GM19351 (cell line): ENCODE results near the gene PHTF2.
A peak's percentile ranks its signal among the peaks of the same experiment; 100 is the strongest.
"Not testable (repeated sequence)": the region's sequence is repeated elsewhere in the genome, so short reads cannot be mapped to it uniquely, and the experiment has no call there.

ENCODE experiments used
- ATAC-seq: cut with Tn5 transposase; IDR thresholded peaks from one replicate; pipeline ENCODE4 v1.9.1; 2021; ENCODE audit warnings: mild to moderate bottlenecking, moderate library complexity; ENCODE audit not compliant: unreplicated experiment

Gene PHTF2

DNA sequence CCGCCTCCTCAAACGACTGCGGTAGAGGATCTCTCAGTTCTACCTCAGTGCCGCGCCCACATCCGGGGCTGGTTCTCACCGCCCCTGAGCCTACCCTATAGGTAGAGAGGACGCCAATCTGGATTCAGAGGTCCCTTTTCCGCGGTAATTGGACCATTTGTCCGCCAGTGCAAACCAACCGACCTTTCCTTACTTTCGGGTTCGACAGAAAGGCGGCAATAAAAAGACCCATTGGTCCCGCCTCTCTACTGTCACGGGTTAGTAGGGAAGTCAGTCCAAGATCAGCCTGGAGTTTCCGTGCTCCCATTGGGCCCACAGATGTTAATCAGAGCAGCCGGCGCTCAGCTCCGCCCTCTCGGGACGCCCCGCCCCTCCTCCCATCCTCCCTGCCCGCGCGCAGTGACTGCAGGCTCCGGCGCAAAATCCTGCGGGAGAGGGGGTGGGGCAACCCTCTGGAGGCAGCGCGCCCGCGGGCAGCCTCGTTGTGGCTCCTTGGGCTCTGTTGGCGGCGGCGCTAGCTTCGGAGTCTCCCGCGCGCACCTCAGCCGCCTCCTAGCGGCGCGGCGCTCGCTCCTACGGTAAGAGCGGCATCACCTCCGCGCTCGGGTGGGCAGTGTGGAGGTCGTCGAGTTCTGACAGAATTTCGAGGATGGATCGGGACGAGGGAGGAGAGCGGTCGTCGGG is at the start of gene PHTF2, which contains the start of gene TMEM60:
PHTF2 (plus strand) TSS at position 380 of the 684 bp plus-strand sequence.
TMEM60 (minus strand) TSS at position 41 of the 684 bp plus-strand sequence. CDS start 4,061 bp downstream, outside the sequence.
- peak; percentile 85 for ATAC-seq

DNA sequence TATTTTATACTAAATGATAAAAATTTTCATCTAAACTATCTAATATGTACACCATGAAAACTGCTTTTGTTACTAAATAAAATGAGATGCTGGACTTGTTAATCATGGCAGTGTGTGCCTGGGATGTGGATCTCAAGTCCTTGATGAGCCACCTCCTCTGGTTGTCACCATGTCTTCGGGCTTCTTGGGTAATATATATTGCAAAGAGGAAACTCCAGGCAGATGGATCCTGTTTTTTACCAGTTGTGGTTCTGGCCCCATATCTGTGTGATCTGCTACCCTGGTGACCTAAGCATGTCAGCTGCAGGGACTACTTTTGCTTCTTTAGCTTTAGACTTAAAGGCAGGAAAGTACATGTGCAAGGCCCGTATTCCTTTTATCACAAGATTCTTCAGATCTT is 46.6 kb upstream of the PHTF2 start:
- no peak for ATAC-seq

DNA sequence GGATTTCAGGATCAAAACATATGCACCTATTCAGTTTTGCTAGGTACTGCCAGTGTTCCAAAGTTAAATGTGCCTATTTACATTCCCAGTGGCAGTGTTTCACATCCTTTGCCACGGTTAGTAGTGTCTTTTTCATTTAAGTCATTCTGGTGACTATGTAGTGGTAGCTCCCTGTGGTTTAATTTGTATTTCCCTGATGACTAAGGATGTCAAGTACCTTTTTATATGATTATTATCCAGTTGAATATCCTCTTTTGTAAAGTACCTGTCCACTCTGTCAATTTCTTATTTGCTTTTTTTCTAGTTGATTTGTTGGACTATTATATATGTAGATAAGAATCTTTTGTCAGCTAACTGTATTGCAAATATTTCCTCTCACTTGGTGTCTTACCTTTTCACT is 45.4 kb upstream of the PHTF2 start:
- no peak for ATAC-seq

DNA sequence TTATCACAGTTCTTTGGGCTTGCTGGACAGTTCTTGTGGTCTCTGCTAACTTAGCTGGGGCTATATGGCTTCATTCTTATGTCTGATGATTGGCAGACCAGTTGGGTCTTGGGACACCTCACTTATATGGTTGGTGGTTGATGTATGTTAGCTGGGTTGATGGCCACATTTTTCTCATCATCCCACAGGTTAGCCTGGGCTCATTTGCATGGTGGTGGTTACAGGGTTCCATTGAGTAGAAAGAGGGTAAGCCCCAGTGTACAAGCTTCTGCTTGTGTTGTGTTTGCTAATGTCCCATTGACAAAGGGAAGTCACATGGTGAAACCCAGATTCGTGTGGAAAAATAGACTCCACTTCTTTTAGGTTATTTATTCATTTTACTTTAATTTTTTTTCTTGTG is 41.0 kb upstream of the PHTF2 start:
- ATAC-seq: peak; percentile 97

DNA sequence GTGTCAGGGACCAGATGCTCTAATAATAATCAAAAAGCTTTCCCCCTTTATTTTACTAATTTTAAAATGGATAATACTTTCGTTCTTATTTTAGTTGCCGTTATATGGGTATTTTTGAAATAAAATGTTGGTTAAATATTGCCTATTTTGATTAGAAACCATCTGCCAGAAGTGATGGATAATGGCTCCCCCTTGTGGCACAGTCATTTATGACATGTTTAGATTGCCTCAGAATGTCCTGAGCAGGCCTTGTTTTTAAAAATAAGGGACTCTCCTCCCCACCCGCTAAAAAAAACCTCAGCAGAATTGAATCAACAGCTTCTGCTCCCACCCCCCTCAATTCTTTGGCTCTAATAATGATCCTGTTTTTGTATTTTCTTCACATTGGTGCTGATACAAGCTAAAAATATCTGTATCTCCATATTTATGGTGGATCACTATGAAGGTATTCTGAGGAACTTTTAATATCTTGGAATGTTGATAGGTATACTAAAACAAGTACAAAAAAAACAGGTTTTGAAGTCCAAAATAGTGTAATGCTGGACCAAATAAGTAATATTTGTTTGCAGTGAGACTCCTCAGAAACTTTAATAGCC is 39.2 kb upstream of the PHTF2 start:
- no peak for ATAC-seq

DNA sequence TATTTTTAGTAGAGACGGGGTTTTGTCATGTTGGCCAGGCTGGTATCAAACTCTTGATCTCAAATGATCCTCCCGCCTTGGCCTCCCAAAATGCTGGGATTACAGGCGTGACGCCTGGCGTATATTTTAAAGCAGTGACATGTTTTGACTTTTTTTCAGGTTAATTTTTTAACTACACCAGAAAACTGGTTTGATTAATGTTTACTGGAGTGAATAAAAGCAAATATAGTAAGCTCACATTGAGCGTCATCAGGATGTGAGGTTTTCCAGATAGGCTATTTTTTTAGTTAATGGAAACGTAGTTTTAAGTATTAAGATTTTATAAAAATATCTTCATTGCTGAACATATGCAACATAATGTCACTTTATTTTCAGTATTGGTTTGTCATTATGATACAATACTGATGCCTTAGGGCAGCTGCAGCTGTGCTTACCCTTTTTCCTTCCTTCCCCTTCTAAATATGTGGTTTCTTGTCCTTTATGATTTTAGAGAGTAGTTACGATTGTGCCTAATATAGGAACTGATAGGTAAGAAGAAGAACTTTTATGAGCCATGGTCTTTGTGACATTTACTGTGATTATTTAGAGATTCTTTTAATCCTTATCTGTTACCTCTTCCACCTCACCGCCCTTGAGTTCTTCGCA is 37.6 kb upstream of the PHTF2 start:
- ATAC-seq: no peak

DNA sequence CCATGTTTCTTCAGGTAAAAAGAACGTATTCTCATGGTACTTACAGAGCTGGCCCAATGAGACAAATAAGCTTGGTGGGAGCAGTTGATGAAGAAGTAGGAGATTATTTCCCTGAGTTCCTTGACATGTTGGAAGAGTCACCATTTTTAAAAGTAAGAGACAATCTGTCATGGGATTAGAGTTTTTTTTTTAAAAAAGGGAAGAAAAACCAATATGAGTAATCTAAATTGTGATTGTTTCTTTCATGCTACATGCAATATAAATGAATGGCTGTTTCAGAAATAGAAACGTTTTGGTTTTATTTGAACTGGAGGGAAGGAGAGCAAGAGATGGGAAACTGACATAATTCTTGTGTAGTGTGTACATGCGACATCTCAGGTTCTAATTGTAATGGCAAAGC is 33.1 kb upstream of the PHTF2 start:
- no peak for ATAC-seq

DNA sequence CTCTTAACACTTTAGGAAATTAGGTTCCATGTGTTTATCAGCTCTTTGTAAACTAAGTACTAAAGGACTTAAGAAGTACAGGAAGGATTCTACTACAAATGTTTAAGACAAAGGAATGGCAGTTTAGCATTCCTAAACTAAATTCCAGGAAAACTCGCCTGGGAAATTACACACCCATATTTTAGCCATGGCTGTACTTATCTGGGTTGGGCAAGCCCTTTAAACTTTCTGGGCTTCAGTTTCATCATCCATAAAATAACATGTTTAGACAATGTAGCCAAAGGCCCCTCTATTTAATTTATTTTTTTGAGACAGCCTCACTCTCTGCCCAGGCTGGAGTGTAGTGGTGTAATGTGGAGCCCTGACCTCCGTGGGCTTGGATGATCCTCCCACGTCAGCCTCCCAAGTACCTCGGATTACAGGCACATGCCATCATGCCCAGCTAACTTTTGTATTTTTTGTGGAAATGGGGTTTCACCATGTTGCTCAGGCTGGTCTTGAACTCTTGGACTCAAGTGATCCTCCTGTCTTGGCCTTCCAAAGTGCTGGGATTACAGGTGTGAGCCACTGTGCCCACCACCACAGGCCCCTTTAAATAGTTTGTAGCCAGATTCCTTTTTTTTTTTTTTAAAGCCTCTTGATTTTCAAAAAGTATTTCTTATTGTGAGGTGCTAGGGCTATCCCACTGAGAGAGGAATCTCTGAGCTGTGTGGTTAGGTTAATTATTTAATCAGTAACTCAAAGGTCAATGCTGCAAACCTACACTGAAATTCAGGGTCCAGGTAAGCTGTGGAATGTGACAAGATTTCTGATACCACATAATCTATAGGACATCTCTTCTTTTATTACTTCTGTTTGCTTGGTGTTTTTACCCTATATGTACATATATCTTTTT is 32.4 kb upstream of the PHTF2 start:
- ATAC-seq: no peak

DNA sequence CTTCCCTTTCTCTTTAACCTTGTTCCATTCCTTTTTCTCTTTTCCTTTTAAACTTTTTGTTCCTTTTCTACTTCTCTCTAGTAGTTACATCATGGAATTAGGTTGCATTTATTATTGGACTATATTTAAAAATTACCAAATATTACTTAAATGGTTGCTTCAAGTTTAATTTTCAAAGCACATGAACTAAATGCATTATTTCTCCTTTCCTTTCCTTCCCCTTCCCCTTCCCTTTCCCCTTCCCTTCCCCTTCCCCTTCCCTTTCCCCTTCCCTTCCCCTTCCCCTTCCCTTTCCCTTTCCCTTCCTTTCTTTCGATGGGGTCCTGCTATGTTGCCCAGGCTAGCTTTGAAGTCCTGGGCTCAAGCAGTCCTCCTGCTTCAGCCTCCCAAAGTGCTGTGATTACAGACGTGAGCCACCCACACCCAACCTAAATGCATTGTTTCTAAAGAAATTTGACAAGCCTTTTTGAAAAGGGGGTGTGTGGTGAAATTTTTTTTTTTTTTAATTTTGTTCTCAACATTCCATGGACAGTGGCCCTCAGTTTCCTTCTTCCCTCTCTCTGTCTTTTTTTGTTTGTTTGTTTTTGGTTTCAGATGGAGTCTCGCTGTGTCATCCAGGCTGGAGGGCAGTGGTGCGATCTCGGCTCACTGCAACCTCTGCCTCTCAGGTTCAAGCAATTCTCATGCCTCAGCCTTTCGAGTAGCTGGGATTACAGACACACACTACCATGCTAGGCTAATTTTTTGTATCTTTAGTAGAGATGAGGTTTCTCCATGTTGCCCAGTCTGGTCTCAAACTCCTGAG is 31.6 kb upstream of the PHTF2 start:
- ATAC-seq: no peak

DNA sequence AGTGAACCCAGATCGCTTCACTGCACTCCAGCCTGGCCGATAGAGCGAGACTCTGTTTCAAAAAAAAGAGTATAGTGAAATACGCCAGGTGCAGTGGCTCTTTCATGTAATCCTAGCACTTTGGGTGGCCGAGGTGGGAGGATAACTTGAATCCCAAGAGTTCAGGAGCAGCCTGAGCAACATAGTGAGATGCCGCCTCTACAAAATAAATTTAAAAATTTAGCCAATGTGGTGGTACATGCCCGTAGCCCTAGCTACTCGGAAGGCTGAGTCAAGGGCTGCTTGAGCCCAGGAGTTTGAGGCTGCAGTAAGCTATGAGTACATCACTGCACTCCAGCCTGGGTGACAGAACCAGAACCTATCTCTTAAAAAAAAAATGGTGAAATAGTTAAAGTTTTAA is 28.3 kb upstream of the PHTF2 start:
- ATAC-seq: no peak

DNA sequence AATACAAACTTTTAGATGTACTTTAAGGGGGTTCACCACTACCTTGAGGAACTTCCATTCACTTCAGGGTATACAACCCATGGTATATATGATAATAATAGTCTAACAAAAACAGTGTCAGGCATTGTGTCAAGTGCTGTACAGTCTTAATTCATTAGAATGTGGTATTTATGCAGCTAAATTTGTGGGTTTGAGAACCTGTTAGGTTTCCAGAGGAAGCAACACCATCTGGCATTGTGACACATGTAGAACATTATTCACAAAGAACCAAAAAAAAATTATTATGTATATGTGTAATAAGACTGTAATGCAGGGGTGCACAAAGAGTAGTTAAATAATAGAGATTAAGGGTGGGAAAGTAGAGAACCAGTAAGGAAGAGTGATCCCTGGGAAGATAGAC is 26.7 kb upstream of the PHTF2 start:
- ATAC-seq: no peak

DNA sequence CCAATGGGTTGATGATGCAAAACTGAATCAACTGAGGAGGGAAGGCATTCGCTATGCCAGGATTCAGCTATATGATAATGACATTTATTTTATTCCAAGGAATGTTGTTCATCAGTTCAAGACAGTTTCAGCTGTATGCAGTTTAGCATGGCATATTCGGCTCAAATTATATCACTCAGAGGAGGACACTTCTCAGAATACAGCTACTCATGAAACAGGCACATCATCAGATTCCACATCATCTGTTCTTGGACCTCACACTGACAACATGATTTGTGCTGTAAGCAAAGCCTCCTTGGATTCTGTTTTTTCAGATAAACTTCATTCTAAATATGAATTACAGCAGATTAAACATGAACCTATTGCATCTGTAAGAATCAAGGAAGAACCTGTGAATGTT is 20.0 kb upstream of the PHTF2 start:
- no peak for ATAC-seq

DNA sequence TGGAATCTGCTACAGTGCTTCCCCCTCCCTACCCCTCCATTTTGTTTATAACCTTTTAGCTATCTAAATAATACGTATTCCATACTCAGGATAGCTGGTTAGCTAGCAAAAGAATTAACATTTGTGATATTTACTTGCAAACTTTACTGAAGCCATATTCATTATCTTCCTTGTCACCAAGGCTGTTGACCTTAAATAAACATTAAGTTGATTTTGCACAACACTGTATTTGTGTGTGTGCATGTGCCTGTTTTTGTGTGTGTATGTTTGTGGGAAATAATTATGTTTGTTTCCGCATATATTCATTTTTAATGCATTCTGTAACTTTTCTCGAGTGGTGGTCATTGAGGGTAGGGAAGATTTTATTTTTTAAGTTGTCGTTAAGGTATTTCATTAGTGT is 16.2 kb upstream of the PHTF2 start:
- ATAC-seq: no peak

DNA sequence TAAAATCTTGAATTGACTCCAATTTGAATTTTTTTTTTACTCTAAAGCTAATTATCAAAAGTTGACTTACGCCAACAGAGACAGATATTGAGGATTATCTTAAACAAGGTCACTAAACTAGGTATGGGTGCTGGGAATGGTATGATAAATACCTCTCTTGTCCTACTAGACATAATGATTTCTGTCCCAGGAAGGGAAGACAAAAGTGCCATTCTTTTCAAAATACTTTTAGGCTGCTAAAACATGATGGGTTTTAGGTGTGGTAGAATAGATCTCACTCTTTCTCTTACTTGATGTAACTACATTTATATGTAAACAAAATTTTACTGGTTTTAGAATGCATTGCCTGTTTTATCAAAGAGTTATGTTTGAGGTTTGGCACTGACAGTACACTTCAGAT is 15.5 kb upstream of the PHTF2 start:
- no peak for ATAC-seq

DNA sequence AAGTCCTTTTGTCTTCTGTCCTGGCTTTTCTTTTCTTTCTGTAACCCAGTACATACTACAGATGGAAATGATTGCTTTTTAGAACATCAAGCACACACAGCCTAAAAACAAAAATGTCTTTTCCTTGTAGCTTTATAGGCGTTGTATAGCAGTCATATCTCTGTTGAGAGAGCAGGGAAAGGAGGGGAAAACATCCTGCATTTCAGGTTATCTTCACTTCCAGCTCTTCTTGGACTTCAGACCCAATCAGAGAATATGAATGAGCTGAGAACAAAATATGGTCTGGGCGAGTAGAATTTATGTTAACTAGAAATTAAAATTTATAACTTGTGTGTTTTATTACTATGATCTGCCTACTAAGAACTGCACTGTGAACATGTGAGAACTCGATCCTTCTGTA is 15.0 kb upstream of the PHTF2 start:
- ATAC-seq: no peak

DNA sequence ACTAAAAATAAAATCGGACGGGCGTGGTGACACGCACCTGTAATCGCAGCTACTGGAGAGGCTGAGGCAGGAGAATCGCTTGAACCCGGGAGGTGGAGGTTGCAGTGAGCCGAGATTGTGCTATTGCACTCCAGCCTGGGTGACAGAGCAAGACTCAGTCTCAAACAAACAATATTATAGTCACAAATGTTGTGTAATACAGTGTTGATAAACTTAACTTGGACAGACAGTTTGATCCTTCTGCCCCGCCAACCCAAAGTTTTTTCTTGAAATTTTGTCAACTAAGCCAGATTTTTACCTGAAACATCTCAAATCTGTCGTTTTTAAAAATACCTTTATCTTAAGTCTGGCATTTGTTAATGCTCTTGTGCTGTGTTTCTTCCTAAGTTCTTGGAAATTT is 14.1 kb upstream of the PHTF2 start:
- not testable (repeated sequence) for ATAC-seq

DNA sequence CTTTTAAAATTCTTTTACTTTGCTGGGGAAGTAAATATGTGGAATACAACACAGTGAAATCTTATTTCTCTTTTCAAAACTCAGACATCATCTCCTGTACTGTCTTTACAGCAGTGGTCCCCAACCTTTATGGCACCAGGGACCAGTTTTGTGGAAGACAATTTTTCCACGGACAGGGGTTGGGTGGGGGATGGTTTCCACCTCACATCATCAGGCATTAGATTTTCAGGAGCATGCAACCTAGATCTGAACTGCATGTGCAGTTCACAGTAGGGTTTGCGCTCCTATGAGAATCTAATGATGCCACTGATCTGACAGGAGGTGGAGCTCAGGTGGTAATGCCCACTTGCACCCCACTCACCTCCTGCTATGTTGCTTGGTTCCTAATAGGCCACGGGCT is 12.6 kb upstream of the PHTF2 start:
- ATAC-seq: no peak

DNA sequence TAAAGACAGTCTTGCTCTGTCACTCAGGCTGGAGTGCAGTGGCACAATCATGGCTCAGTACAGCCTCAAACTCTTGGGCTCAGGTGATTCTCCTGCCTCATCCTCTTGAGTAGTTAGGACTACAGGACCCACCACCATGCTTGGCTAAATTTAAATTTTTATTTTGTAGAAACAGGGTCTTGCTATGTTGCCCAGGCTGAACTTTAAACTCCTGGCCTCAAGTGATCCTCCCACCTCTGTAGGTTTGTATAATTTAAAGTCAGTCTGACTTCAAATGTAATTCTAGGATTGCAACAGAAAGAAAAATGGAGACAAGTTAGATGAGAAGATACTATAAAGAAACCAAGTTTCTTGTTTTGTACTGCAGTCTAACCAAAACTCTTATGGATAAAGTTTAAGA is 11.8 kb upstream of the PHTF2 start:
- ATAC-seq: no peak

DNA sequence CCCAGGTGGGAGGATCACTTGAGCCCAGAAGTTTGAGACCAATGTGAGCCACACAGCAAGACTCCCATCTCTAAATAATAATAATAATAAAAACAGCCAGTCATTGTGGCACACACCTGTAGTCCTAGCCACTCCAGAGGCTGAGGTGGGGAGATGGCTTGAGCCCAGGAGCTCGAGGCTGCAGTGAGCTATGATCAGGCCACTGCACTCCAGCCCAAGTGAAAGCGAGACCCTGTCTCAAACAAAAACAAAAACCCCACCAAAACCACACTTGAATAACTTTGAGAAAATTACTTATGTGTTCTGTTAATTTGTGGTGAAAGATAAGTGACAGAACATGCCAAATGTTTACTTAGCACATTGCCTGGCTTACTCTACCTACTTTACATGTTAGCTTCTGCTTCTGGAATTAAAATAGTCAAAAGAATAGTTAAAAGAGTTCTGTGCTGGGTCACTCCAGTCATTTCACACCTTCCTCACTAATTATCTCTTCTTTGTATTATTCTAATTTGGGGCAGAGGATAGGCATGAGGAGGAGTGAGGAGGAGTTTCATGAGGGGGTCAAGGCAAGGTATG is 10.2 kb upstream of the PHTF2 start:
- no peak for ATAC-seq

DNA sequence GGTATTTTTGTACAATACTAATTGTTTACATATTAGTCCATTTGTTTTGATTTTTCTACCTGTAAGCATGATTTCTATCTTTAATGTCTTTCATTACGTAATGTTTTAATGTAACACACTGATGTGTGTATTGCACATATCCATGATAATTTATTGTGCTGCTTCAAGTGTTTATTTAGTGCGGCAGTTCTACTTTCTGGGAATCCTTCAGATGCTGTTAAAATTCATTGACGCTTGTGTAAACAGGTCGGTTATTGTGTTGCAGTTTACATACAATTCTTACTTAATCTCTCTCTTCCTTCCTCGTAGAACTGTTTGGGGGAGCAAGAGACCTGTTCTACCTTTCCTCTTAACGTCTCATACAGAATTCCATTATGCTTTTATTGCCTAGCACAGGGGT is 7.2 kb upstream of the PHTF2 start:
- no peak for ATAC-seq
